A549 (cell line): ENCODE data around the gene GPBAR1. TPM values are rescaled to one million over a fixed set of nuclear protein-coding genes. Genes with fewer than 3 reads are reported as not detected.

Experiments used
- ATAC-seq, 2 experiments: fragments of 200-7000 bp in 1 of 2; fragments of >200 bp in 1 of 2; cut with Nextera tagmentation in 1 of 2; cut with Tn5 transposase in 1 of 2; 3 replicates each; pipeline versions ENCODE4 v1.8.0 to v1.9.1; 2018 to 2020; ENCODE audit warnings: mild to moderate bottlenecking in 1 of 2, moderate library complexity in 1 of 2
- CTCF ChIA-PET: fragments of 300-600 bp; sonication (Branson Sonifier 250); formaldehyde crosslinking; extraction: SDS; loops from one replicate; lab custom pipeline; 2021; ENCODE audit warnings: antibody characterized with exemption, inconsistent platforms; lab: Yijun Ruan, JAX
- POLR2A ChIA-PET: fragments of 350-600 bp; formaldehyde crosslinking; extraction: SDS; loops from one replicate; lab custom pipeline; 2021; ENCODE audit warnings: antibody characterized with exemption, inconsistent platforms; lab: Yijun Ruan, JAX
- DNase-seq, 2 experiments: peaks; one replicate each; pipeline versions ENCODE4 v3.0.0 to v3.0.0-alpha.2; 2011 to 2016; ENCODE audit warnings: low read depth in 1 of 2, low spot score in 1 of 2
- FAIRE-seq: peaks from 2 replicates; lab custom pipeline; 2011; peaks lifted over from hg19 to GRCh38; lab: Jason Lieb, UNC
- H3K27ac ChIP-seq, 2 experiments: fragments of >200 bp; sonication (Bioruptor Twin); formaldehyde crosslinking; 3 replicates each; pipeline ENCODE4 v1.5.1; 2016 to 2017
- H3K4me1 ChIP-seq: fragments of >200 bp; sonication (Bioruptor Twin); formaldehyde crosslinking; 3 replicates; pipeline ENCODE4 v1.6.1; 2016
- H3K4me2 ChIP-seq: fragments of >200 bp; sonication (Bioruptor Twin); formaldehyde crosslinking; 3 replicates; pipeline ENCODE4 v1.6.1; 2016
- H3K4me3 ChIP-seq: fragments of >200 bp; sonication (Bioruptor Twin); formaldehyde crosslinking; 3 replicates; pipeline ENCODE4 v1.5.1; 2016
- H3K9me3 ChIP-seq: fragments of >200 bp; sonication (Bioruptor Twin); formaldehyde crosslinking; 3 replicates; pipeline ENCODE4 v1.6.1; 2016
- CBX2 ChIP-seq: fragments of 200-600 bp; sonication (generic); IDR thresholded peaks from 2 replicates; pipeline ENCODE4 v1.6.1; 2016; ENCODE audit warnings: low read depth, mild to moderate bottlenecking, borderline replicate concordance
- CBX8 ChIP-seq: fragments of 200-600 bp; sonication (generic); IDR thresholded peaks from 2 replicates; pipeline ENCODE4 v1.6.1; 2016
- CEBPB ChIP-seq, 2 experiments: fragments of >200 bp in 1 of 2; sonication (Bioruptor Twin) in 1 of 2; formaldehyde crosslinking in 1 of 2; IDR thresholded peaks; 2 replicates each; pipeline ENCODE4 v1.6.1; 2012 to 2016
- CHD2 ChIP-seq: fragments of 150-350 bp; IDR thresholded peaks from 2 replicates; pipeline ENCODE4 v1.6.1; 2014; ENCODE audit warnings: low read length; ENCODE audit not compliant: partially characterized antibody
- CHD4 ChIP-seq: fragments of 200-600 bp; sonication (generic); IDR thresholded peaks from 2 replicates; pipeline ENCODE4 v1.6.1; 2016; ENCODE audit warnings: antibody characterized with exemption, mild to moderate bottlenecking, borderline replicate concordance
- ESRRA ChIP-seq: fragments of 150-350 bp; IDR thresholded peaks from 2 replicates; pipeline ENCODE4 v1.6.1; 2014; ENCODE audit warnings: mild to moderate bottlenecking, low read length, borderline replicate concordance
- FOSL2 ChIP-seq, 2 experiments: fragments of 450-650 bp in 1 of 2; fragments of >200 bp in 1 of 2; sonication (Bioruptor Twin) in 1 of 2; formaldehyde crosslinking; IDR thresholded peaks; 2 replicates each; pipeline versions ENCODE4 v1.5.0 to v1.6.1; 2016 to 2020; ENCODE audit warnings: mild to moderate bottlenecking in 1 of 2, moderate library complexity in 1 of 2
- FOXS1 ChIP-seq: fragments of 250-450 bp; sonication (Bioruptor Pico); IDR thresholded peaks from 2 replicates; pipeline ENCODE4 v1.5.0; 2020; ENCODE audit warnings: mild to moderate bottlenecking, moderate library complexity
- HOXA7 ChIP-seq: fragments of 250-450 bp; sonication (Bioruptor Pico); IDR thresholded peaks from 2 replicates; pipeline ENCODE4 v1.5.0; 2020; ENCODE audit warnings: mild to moderate bottlenecking, moderate library complexity
- HOXB5 ChIP-seq: fragments of 250-450 bp; sonication (Bioruptor Pico); IDR thresholded peaks from 2 replicates; pipeline ENCODE4 v1.5.0; 2020; ENCODE audit warnings: mild to moderate bottlenecking, moderate library complexity
- JUNB ChIP-seq: fragments of >200 bp; sonication (Bioruptor Twin); formaldehyde crosslinking; IDR thresholded peaks from 2 replicates; pipeline ENCODE4 v1.6.1; 2016
- KDM1A ChIP-seq: fragments of 200-600 bp; sonication (generic); IDR thresholded peaks from 2 replicates; pipeline ENCODE4 v1.6.1; 2016; ENCODE audit warnings: low read depth, mild to moderate bottlenecking
- KDM5A ChIP-seq: fragments of 200-600 bp; sonication (generic); IDR thresholded peaks from 2 replicates; pipeline ENCODE4 v1.6.1; 2016; ENCODE audit warnings: antibody characterized with exemption, mild to moderate bottlenecking
- MAFK ChIP-seq: fragments of 450-650 bp; IDR thresholded peaks from 2 replicates; pipeline ENCODE4 v1.6.1; 2014; ENCODE audit not compliant: partially characterized antibody
- MYC ChIP-seq: IDR thresholded peaks from 2 replicates; pipeline ENCODE4 v1.6.1; 2012; ENCODE audit warnings: mild to moderate bottlenecking, inconsistent platforms, low read length, improper control_type of control experiment, borderline replicate concordance
- NFE2L2 ChIP-seq: fragments of 150-350 bp; conservative IDR thresholded peaks from 2 replicates; pipeline ENCODE4 v1.6.1; 2014; ENCODE audit warnings: low read length
- POLR2AphosphoS2 ChIP-seq: conservative IDR thresholded peaks from 2 replicates; pipeline ENCODE4 v1.6.1; 2012; ENCODE audit warnings: low read length, improper control_type of control experiment, inconsistent platforms
- RNF2 ChIP-seq: fragments of 200-600 bp; sonication (generic); IDR thresholded peaks from 2 replicates; pipeline ENCODE4 v1.6.1; 2016; ENCODE audit warnings: low read depth, mild to moderate bottlenecking, antibody characterized with exemption, moderate library complexity, borderline replicate concordance
- SREBF2 ChIP-seq: fragments of 450-650 bp; IDR thresholded peaks from 2 replicates; pipeline ENCODE4 v1.6.1; 2014; ENCODE audit warnings: mild to moderate bottlenecking, moderate library complexity
- TP53 ChIP-seq: fragments of 250-450 bp; sonication (Bioruptor Pico); IDR thresholded peaks from 2 replicates; pipeline ENCODE4 v1.5.0; 2021; ENCODE audit warnings: mild to moderate bottlenecking, moderate library complexity
- USF2 ChIP-seq: fragments of 450-650 bp; IDR thresholded peaks from 2 replicates; pipeline ENCODE4 v1.6.1; 2014; ENCODE audit warnings: antibody characterized with exemption
- ZC3H11A ChIP-seq: fragments of 450-650 bp; IDR thresholded peaks from 2 replicates; pipeline ENCODE4 v1.6.1; 2014; ENCODE audit warnings: antibody characterized with exemption, mild to moderate bottlenecking
- ZFP36 ChIP-seq: fragments of 450-650 bp; IDR thresholded peaks from 2 replicates; pipeline ENCODE4 v1.6.1; 2014; ENCODE audit warnings: borderline replicate concordance; ENCODE audit not compliant: partially characterized antibody
- ZNF302 ChIP-seq: fragments of 250-450 bp; sonication (Bioruptor Pico); IDR thresholded peaks from 2 replicates; pipeline ENCODE4 v1.9.0; 2021; ENCODE audit warnings: inconsistent platforms, mild to moderate bottlenecking, moderate library complexity
- WGBS: methylation state at CpG from one replicate; pipeline ENCODE4 v1.1.6; 2017; ENCODE audit errors: missing lambda C conversion rate; 5-methylcytosine and 5-hydroxymethylcytosine counted together
- polyA plus RNA-seq, 4 experiments: library from polyadenylated mRNA; depleted of rRNA in 3 of 4; stranded (reverse); fragments of >200 nt; fragmentation: RNase III in 1 of 4; extraction: RNeasy Plus Mini Kit Qiagen cat#74134 plus additional on column Dnase treatment in 1 of 4; gene quantifications; 2 replicates in 3 of 4; 3 replicates in 1 of 4; pipeline ENCODE4 v1.2.3, GENCODE V29; 2011 to 2017
- TF ChIP-seq, protein P1 (sequence below): fragments of >200 bp; sonication (Bioruptor Twin); formaldehyde crosslinking; IDR thresholded peaks from 2 replicates; pipeline ENCODE4 v1.6.1; 2016
- TF ChIP-seq, protein P2 (sequence below): fragments of 150-350 bp; IDR thresholded peaks from 2 replicates; pipeline ENCODE4 v1.6.1; 2014; ENCODE audit warnings: low read depth, mild to moderate bottlenecking, low read length

The GPBAR1 gene
- polyA plus RNA-seq, 2 of the 4 experiments (the other 2 are of a cell fraction) = 0.06 to 0.12 TPM

GRCh38 chr2:218255446-218255845 lies 5.4 kb upstream of the GPBAR1 start:
- no peak for FAIRE-seq
- H3K4me3 ChIP-seq = no peak overlapping the region
- ATAC-seq = no peak
- H3K4me1 ChIP-seq = no peaks in the 10 kb centered on the region
- CTCF ChIA-PET = interaction anchor here (1.0 to 2.1 kb wide), 2 partner anchors 10 to 70 kb away, joined by 3 to 5 read pairs; no protein-coding TSS in a partner anchor
- POLR2A ChIA-PET = no interaction called here
- H3K9me3 ChIP-seq = no peaks in the 10 kb centered on the region
- H3K4me2 ChIP-seq = no peak overlapping the region
- no peak for DNase-seq
- H3K27ac ChIP-seq = no peak overlapping the region
- TF ChIP-seq KDM1A (no peak), USF2 (no peak), HOXA7 (no peak), FOSL2 (IDR thresholded peaks at IDR 0.05) (no peak), FOSL2 (CRISPR knock-in tag; IDR thresholded peaks at IDR 0.05) (no peak), JUNB (no peak), ESRRA (no peak), NFE2L2 (no peak), HOXB5 (no peak), CHD4 (no peak), MYC (no peak), KDM5A (no peak), CBX2 (no peak), CHD2 (no peak), ZFP36 (no peak), CEBPB (IDR thresholded peaks at IDR 0.05) (no peak), SREBF2 (no peak), ZNF302 (CRISPR knock-in tag) (no peak), MAFK (no peak)
- TF ChIP-seq, protein P1, sequence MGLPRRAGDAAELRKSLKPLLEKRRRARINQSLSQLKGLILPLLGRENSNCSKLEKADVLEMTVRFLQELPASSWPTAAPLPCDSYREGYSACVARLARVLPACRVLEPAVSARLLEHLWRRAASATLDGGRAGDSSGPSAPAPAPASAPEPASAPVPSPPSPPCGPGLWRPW = no peak
- TF ChIP-seq, protein P2, sequence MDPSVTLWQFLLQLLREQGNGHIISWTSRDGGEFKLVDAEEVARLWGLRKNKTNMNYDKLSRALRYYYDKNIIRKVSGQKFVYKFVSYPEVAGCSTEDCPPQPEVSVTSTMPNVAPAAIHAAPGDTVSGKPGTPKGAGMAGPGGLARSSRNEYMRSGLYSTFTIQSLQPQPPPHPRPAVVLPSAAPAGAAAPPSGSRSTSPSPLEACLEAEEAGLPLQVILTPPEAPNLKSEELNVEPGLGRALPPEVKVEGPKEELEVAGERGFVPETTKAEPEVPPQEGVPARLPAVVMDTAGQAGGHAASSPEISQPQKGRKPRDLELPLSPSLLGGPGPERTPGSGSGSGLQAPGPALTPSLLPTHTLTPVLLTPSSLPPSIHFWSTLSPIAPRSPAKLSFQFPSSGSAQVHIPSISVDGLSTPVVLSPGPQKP = no peak
- WGBS = 69% methylated on average over 6 of the region's 6 CpGs

- no peak overlapping the region for H3K4me3 ChIP-seq
- DNase-seq = no peak
- H3K9me3 ChIP-seq = no peaks in the 10 kb centered on the region
- FAIRE-seq = no peak
- 93% methylated on average over 13 of the region's 13 CpGs for WGBS
- no peak overlapping the region for H3K27ac ChIP-seq
- no peak overlapping the region for H3K4me2 ChIP-seq
- CTCF ChIA-PET = interaction anchor here (0.6 to 2.1 kb wide), 11 partner anchors 9 to 720 kb away, joined by 3 to 8 read pairs (median 3); no protein-coding TSS in a partner anchor
- ATAC-seq = no peak
- H3K4me1 ChIP-seq = no peaks in the 10 kb centered on the region
- POLR2A ChIA-PET = no interaction called here
- TF ChIP-seq TP53 (CRISPR knock-in tag) = no peak
- no peak for TF ChIP-seq POLR2AphosphoS2
- TF ChIP-seq CBX8 = no peak
- no peak for TF ChIP-seq FOXS1 (CRISPR knock-in tag)
- no peak for TF ChIP-seq ZC3H11A
- TF ChIP-seq RNF2 = no peak
- no peak for TF ChIP-seq ZFP36
- no peak for TF ChIP-seq MYC
- no peak for TF ChIP-seq SREBF2
These were observed 4.0 kb upstream of the GPBAR1 start for GRCh38 chr2:218256612-218257350.
